H9 (cell line): Measurements from ENCODE around the gene EFCC1. TPM values are rescaled to one million over a fixed set of nuclear protein-coding genes. Genes with fewer than 3 reads are reported as not detected.

Experiments used
- DNase-seq: peaks from one replicate; pipeline ENCODE4 v3.0.0-alpha.2; 2017
- H2AFZ ChIP-seq: one replicate; pipeline ENCODE4 v1.6.1; 2013; ENCODE audit warnings: mild to moderate bottlenecking, low read length, control low read depth, moderate library complexity
- H2AK5ac ChIP-seq: 2 replicates; pipeline ENCODE4 v1.6.1; 2013; ENCODE audit warnings: low read length, control low read depth, mixed read lengths; ENCODE audit not compliant: insufficient read length
- H2BK120ac ChIP-seq: one replicate; pipeline ENCODE4 v1.6.1; 2013; ENCODE audit warnings: low read depth, mild to moderate bottlenecking, low read length, control low read depth, inconsistent platforms; ENCODE audit not compliant: poor library complexity, severe bottlenecking
- H2BK12ac ChIP-seq: 2 replicates; pipeline ENCODE4 v1.6.1; 2013; ENCODE audit warnings: low read length, control low read depth, mixed read lengths, low read depth; ENCODE audit not compliant: insufficient read length
- H2BK15ac ChIP-seq: 2 replicates; pipeline ENCODE4 v1.6.1; 2013; ENCODE audit warnings: low read depth, low read length, control low read depth
- H2BK20ac ChIP-seq: one replicate; pipeline ENCODE4 v1.6.1; 2013; ENCODE audit warnings: low read depth, mild to moderate bottlenecking, low read length, control low read depth, inconsistent platforms; ENCODE audit not compliant: poor library complexity, severe bottlenecking
- H2BK5ac ChIP-seq: 2 replicates; pipeline ENCODE4 v1.6.1; 2013; ENCODE audit warnings: low read length, control low read depth, mixed read lengths; ENCODE audit not compliant: insufficient read length
- H3K14ac ChIP-seq: 2 replicates; pipeline ENCODE4 v1.6.1; 2013; ENCODE audit warnings: low read length, control low read depth; ENCODE audit not compliant: insufficient read depth
- H3K18ac ChIP-seq: 2 replicates; pipeline ENCODE4 v1.6.1; 2013; ENCODE audit warnings: low read depth, mild to moderate bottlenecking, mixed read lengths, low read length, control low read depth; ENCODE audit not compliant: insufficient read length
- H3K23ac ChIP-seq: 2 replicates; pipeline ENCODE4 v1.6.1; 2013; ENCODE audit warnings: low read length, control low read depth, mixed read lengths, low read depth; ENCODE audit not compliant: insufficient read length
- H3K23me2 ChIP-seq: 2 replicates; pipeline ENCODE4 v1.6.1; 2013; ENCODE audit warnings: low read depth, mild to moderate bottlenecking, mixed read lengths, low read length, control low read depth; ENCODE audit not compliant: insufficient read length, poor library complexity, severe bottlenecking
- H3K27ac ChIP-seq: 2 replicates; pipeline ENCODE4 v1.5.1; 2013; ENCODE audit warnings: low read length, control low read depth, mixed read lengths, low read depth; ENCODE audit not compliant: insufficient read length
- H3K27me3 ChIP-seq: 2 replicates; pipeline ENCODE4 v1.6.1; 2013; ENCODE audit warnings: low read length, control low read depth, inconsistent platforms; ENCODE audit not compliant: insufficient read depth
- H3K4ac ChIP-seq: 2 replicates; pipeline ENCODE4 v1.6.1; 2013; ENCODE audit warnings: low read depth, mild to moderate bottlenecking, control low read depth, inconsistent platforms, low read length, moderate library complexity
- H3K4me1 ChIP-seq: 2 replicates; pipeline ENCODE4 v1.6.1; 2013; ENCODE audit warnings: low read length, control low read depth, inconsistent platforms; ENCODE audit not compliant: insufficient read depth
- H3K4me2 ChIP-seq: 2 replicates; pipeline ENCODE4 v1.6.1; 2013; ENCODE audit warnings: low read length, control low read depth, mixed read lengths; ENCODE audit not compliant: insufficient read length, insufficient read depth
- H3K56ac ChIP-seq: 2 replicates; pipeline ENCODE4 v1.6.1; 2013; ENCODE audit warnings: low read depth, mild to moderate bottlenecking, mixed read lengths, low read length, control low read depth; ENCODE audit not compliant: insufficient read length
- H3K79me1 ChIP-seq: 2 replicates; pipeline ENCODE4 v1.6.1; 2013; ENCODE audit warnings: low read depth, mild to moderate bottlenecking, moderate library complexity, low read length, control low read depth, inconsistent platforms; ENCODE audit not compliant: insufficient read depth, poor library complexity, severe bottlenecking
- H3K79me2 ChIP-seq: 2 replicates; pipeline ENCODE4 v1.6.1; 2013; ENCODE audit warnings: low read length, control low read depth, inconsistent platforms; ENCODE audit not compliant: insufficient read depth
- H3K9ac ChIP-seq: 2 replicates; pipeline ENCODE4 v1.6.1; 2013; ENCODE audit warnings: low read length, control low read depth, mixed read lengths; ENCODE audit not compliant: insufficient read length; ENCODE audit errors: extremely low read depth
- H3K9me3 ChIP-seq: one replicate; pipeline ENCODE4 v1.6.1; 2013; ENCODE audit warnings: low read depth, low read length, inconsistent platforms; ENCODE audit not compliant: control insufficient read depth
- H3T11ph ChIP-seq: one replicate; pipeline ENCODE4 v1.6.1; 2013; ENCODE audit warnings: mild to moderate bottlenecking, low read length, control low read depth, inconsistent platforms
- H4K20me1 ChIP-seq: one replicate; pipeline ENCODE4 v1.6.1; 2013; ENCODE audit not compliant: control insufficient read depth, insufficient read length, insufficient read depth
- H4K5ac ChIP-seq: 2 replicates; pipeline ENCODE4 v1.6.1; 2013; ENCODE audit warnings: low read depth, mild to moderate bottlenecking, mixed read lengths, low read length, control low read depth; ENCODE audit not compliant: insufficient read length
- H4K8ac ChIP-seq: replicated peaks from 2 replicates; pipeline ENCODE4 v1.6.1; 2013; ENCODE audit warnings: low read length, control low read depth, mixed read lengths, low read depth; ENCODE audit not compliant: insufficient read length
- H4K91ac ChIP-seq: 2 replicates; pipeline ENCODE4 v1.6.1; 2013; ENCODE audit warnings: low read depth, mild to moderate bottlenecking, moderate library complexity, mixed read lengths, low read length, control low read depth; ENCODE audit not compliant: insufficient read length
- H3K27ac Mint-ChIP-seq, 3 experiments: 2 replicates in 2 of 3; 3 replicates in 1 of 3; pipeline ENCODE4 v1.8.0; 2020 to 2021; ENCODE audit warnings: mixed read lengths in 3 of 3, mild to moderate bottlenecking in 1 of 3, moderate library complexity in 1 of 3
- H3K27me3 Mint-ChIP-seq: 2 replicates; pipeline ENCODE4 v1.8.0; 2021; ENCODE audit warnings: low read depth, mild to moderate bottlenecking, moderate library complexity, mixed read lengths
- H3K36me3 Mint-ChIP-seq, 3 experiments: 2 replicates in 2 of 3; 3 replicates in 1 of 3; pipeline ENCODE4 v1.8.0; 2020 to 2021; ENCODE audit warnings: low read depth in 3 of 3, mixed read lengths in 3 of 3; ENCODE audit not compliant: insufficient read depth in 1 of 3
- H3K4me1 Mint-ChIP-seq, 2 experiments: 2 replicates each; pipeline ENCODE4 v1.8.0; 2020; ENCODE audit warnings: mixed read lengths in 2 of 2
- H3K4me3 Mint-ChIP-seq, 2 experiments: 2 replicates in 1 of 2; 3 replicates in 1 of 2; pipeline ENCODE4 v1.8.0; 2020 to 2021; ENCODE audit warnings: mild to moderate bottlenecking in 2 of 2, mixed read lengths in 2 of 2, moderate library complexity in 1 of 2
- H3K9me3 Mint-ChIP-seq, 2 experiments: 2 replicates in 1 of 2; 3 replicates in 1 of 2; pipeline ENCODE4 v1.8.0; 2020; ENCODE audit warnings: mild to moderate bottlenecking in 2 of 2, mixed read lengths in 2 of 2, moderate library complexity in 1 of 2
- CTCF ChIP-seq: fragments of 200-600 bp; sonication (generic); conservative IDR thresholded peaks from 3 replicates; pipeline ENCODE4 v1.8.0; 2021; ENCODE audit warnings: antibody characterized with exemption, mild to moderate bottlenecking
- WGBS: extraction: QIAGEN DNeasy Blood & Tissue Kit; methylation state at CpG from one replicate; pipeline ENCODE4 v1.1.7; 2013; ENCODE audit warnings: missing lambda C conversion rate, low lambda C conversion rate, mixed read lengths; ENCODE audit not compliant: insufficient read length; ENCODE audit errors: extremely low coverage; 5-methylcytosine and 5-hydroxymethylcytosine counted together
- total RNA-seq: library from RNA; stranded (reverse); gene quantifications from 2 replicates; pipeline ENCODE4 v1.2.1, GENCODE V29; 2021

EFCC1 gene
- total RNA-seq, 1 experiment from 2014 or later: 0.09 TPM

- Histone ChIP-seq H3K14ac (no peak overlapping the region), H4K5ac (no peak overlapping the region), H2BK5ac (no peak overlapping the region), H3K4ac (no peak overlapping the region), H2BK12ac (no peak overlapping the region), H3K56ac (no peak overlapping the region), H3K4me2 (no peak overlapping the region), H4K91ac (no peak overlapping the region), H4K20me1 (no peaks in the 10 kb centered on the region), H3K27me3 (peaks cover 18% of the 10 kb centered on the region; the same call in 1 of the 2 replicates), H4K8ac (no peak overlapping the region), H3K4me1 (no peaks in the 10 kb centered on the region), H3K27ac (no peak overlapping the region), H2AK5ac (no peak overlapping the region), H2BK20ac (no peak overlapping the region), H3K79me2 (no peaks in the 10 kb centered on the region), H2BK15ac (no peak overlapping the region), H2AFZ (no peak overlapping the region), H3K9me3 (no peaks in the 10 kb centered on the region), H3K79me1 (no peaks in the 10 kb centered on the region), H3K9ac (no peak overlapping the region), H3T11ph (no peak overlapping the region), H2BK120ac (no peak overlapping the region), H3K23ac (no peak overlapping the region), H3K23me2 (no peaks in the 10 kb centered on the region), H3K18ac (no peak overlapping the region)
- WGBS: no CpG with 5 or more reads among the region's 2 CpGs
- Mint-ChIP-seq H3K4me1 (peaks cover 0 to 3% of the 10 kb centered on the region in 2 experiments; a peak in 1 of 4 replicates), H3K9me3 (peaks cover 0 to 4% of the 10 kb centered on the region in 2 experiments; a peak in 3 of 5 replicates), H3K36me3 (no peaks in the 10 kb centered on the region; a peak in 1 of 7 replicates), H3K4me3 (no peak overlapping the region), H3K27ac (no peak overlapping the region), H3K27me3 (peaks cover 61% of the 10 kb centered on the region)
- no peak for DNase-seq
- no peak for TF ChIP-seq CTCF
Observed at GRCh38 chr3:129007792-129008191, 6.7 kb downstream of the EFCC1 start.
